Dedifferentiated amniotic fluid mesenchymal stem cell (primary cell): ENCODE results near the gene ZNF189.
"Not testable (repeated sequence)": the region's sequence is repeated elsewhere in the genome, so short reads cannot be mapped to it uniquely, and the experiment has no call there.

ENCODE experiments used
- DNase-seq: peaks from one replicate; pipeline ENCODE4 v3.0.0-alpha.2; 2016; ENCODE audit errors: extremely low spot score

ZNF189 gene

DNA sequence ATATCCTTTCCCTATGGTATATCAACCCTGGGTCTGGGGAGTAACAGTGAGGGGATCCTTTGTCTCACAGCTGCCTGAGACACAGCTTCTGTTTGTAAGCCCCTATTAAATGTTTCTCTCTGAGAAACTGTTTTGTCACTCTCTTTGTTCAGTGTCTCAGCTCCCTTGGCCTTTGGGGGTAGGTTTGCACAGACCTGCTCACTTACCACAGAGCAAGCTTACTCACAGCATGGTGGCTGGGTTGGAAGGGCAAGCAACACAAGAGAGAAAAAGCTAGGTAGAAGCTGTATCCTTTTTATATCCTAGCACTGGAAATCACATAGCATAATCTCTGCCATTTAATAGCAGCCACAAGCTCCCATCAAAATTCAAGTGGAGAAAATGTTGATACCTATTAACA is 18.4 kb upstream of the ZNF189 start:
- DNase-seq = no peak

DNA sequence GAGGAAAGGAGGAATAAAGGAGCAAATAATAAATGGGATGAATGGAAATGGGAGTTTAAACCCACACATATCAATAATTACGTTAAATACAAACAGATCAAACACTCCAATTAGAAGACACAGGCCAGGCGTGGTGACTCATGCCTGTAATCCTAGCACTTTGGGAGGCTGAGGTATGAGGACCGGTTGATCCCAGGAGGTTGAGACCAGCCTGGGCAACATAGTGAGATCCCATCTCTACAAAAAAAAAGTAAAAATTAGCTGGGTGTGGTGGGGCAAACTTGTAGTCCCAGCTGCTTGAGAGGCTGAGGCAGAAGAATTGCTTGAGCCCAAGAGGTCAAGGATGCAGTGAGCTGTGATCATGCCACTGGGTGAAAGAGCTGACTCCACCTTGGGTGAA is 17.5 kb upstream of the ZNF189 start:
- DNase-seq = no peak

DNA sequence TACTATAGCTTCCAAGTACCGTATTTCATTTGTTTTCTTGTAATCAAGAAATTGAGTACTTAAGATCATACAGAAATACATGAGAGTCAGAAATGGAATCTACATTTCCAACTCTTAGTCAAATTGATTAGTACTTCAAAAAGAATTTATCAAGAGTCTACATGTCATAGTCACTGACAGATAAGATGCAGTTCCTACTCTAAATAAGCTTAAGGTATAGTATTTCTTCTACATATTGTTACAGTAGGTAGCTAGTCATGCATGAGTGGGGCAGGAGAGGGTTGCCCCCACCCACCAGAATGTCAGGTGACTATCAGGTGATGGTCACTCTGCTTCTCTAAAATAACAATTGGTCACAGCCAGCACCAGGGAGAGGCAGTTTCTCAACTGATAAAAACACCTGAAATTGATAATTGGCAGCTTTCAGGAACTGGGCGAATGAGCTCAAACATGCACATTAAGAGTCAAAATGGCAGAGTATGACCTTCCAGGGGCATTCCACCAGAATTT is 16.8 kb upstream of the ZNF189 start:
- no peak for DNase-seq

GRCh38 chr9:101383361-101383760 is 15.3 kb upstream of the ZNF189 start:
- DNase-seq = no peak

- DNase-seq = not testable (repeated sequence)
These were observed 13.6 kb upstream of the ZNF189 start, which contains the start of gene BAAT for GRCh38 chr9:101384873-101385536. TSS of gene BAAT (minus strand) at chr9:101385006. CDS start at chr9:101371404, 13,602 bp downstream.

GRCh38 chr9:101387871-101388506 is 10.7 kb upstream of the ZNF189 start:
- peak; percentile 44 for DNase-seq

GRCh38 chr9:101388507-101388993 is 10.1 kb upstream of the ZNF189 start:
- no peak for DNase-seq

- DNase-seq = no peak
These were observed 5.5 kb upstream of the ZNF189 start for GRCh38 chr9:101393135-101393534.

DNA sequence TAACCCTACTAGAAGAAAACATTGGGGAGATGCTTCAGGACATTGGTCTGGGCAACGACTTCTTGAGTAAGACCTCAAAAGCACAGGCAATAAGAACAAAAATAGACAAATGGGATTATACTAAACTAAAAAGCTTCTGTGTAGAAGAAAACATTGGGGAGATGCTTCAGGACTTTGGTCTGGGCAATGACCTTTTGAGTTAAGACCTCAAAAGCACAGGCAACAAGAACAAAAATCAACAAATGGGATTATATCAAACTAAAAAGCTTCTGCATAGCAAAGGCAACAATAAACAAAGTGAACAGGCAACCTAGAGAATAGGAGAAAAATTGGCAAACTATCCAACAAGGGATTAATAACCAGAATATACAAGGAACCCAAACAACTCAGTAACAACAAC is 4.0 kb upstream of the ZNF189 start:
- DNase-seq = no peak

GRCh38 chr9:101397746-101398067 is 944 bp upstream of the ZNF189 start:
- no peak for DNase-seq

DNA sequence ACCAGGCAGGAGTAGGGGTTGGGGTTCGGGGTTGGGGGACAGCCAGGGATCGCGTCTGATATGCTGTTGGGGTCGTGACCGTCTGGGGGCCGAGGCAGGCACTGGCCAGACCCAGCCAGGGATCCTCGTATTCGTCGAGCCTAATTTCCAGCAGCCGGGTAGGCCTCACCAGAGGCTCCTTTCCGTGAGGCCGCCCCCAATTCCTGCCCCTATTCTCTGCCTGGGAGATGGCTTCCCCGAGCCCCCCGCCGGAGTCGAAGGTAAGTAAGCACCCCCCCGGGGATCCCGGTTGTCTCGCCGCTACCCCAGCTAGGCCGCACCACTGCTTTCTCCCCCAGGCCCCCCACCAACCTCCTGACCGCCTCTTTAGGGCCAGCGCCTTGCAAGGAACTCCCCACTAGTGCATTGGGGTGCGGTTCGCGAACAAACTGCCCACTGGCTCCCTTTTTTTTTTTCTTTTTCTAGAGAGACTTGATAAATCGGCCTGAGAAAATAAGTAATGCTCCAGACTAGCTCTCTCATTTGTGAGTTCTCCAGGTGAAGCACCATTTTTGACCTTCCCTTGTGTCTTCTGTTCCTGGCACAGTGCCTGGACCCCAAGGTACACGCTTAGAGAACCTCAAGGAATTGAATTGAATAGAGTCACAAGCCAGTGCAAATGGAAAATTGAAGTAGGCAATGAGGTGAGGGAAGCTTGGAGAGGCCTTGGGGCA is 435 bp downstream of the ZNF189 start:
- no peak for DNase-seq

- no peak for DNase-seq
These were observed 956 bp downstream of the ZNF189 start for GRCh38 chr9:101399643-101399970.

DNA sequence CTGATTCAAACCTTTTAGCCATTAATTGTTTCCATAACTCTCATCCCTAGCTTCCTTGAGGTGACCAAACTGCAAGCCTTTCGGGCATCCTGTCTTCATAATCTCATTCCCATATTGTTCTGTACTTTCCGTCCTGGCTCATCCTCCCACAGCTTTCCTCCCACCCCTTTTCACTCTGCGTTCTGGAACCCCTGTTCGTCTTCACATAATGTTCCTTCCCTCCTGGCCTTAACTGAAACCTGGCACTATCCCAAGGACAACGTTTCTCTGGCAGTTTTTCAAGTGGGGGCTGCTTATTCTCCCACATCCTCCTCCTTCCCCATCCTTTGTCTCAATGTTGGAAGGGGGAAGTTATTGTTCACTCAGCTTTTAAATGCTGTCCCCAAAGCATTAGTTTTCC is 1.5 kb downstream of the ZNF189 start:
- no peak for DNase-seq

GRCh38 chr9:101403516-101404285 is 5.0 kb downstream of the ZNF189 start:
- no peak for DNase-seq

DNA sequence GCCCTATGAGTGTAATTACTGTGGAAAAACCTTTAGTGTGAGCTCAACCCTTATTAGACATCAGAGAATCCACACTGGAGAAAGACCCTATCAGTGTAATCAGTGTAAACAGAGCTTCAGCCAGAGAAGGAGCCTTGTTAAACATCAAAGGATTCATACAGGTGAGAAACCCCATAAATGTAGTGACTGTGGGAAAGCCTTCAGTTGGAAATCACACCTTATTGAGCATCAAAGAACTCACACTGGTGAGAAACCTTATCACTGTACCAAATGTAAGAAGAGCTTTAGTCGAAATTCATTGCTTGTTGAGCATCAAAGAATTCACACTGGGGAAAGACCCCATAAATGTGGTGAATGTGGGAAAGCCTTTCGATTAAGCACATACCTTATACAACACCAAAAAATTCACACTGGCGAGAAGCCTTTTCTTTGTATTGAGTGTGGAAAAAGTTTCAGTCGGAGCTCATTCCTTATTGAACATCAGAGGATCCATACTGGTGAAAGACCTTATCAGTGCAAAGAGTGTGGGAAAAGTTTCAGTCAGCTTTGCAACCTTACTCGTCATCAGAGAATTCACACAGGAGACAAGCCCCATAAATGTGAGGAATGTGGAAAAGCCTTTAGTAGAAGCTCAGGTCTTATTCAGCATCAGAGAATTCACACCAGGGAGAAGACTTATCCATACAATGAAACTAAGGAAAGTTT is 9.9 kb downstream of the ZNF189 start:
- no peak for DNase-seq

GRCh38 chr9:101409079-101409477 is 10.4 kb downstream of the ZNF189 start:
- DNase-seq = no peak

GRCh38 chr9:101414839-101415238 is 16.2 kb downstream of the ZNF189 start:
- DNase-seq = no peak

DNA sequence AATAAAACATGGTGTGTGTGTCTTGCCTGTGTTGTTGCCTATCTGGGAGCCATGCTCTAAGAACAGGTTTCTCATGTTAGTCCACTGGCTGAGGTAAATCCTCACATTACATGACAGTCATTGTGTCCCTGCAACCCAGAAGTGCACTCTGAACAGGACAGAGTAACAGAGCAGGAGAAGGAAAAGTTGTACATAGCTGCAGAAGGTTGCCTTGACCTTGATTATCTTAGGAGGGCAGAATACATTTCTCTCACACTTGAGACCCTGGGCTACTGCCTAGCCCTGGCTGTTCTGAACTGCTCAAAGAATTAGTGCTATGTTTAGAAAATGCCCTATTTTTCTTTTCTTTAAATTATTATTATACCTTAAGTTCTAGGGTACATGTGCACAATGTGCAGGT is 16.9 kb downstream of the ZNF189 start:
- no peak for DNase-seq

GRCh38 chr9:101417389-101417788 is 18.7 kb downstream of the ZNF189 start:
- no peak for DNase-seq

- no peak for DNase-seq
These were observed 19.3 kb downstream of the ZNF189 start for GRCh38 chr9:101417977-101418376.
